Natural killer cell (primary cell): ENCODE results near the gene MXRA7. TPM values are rescaled to one million over a fixed set of nuclear protein-coding genes. Genes with fewer than 3 reads are reported as not detected.

Experiments used
- ATAC-seq, 3 donors: fragments of 150-1000 bp in 2 of 3; fragments of 200-7000 bp in 1 of 3; cut with Tn5 transposase; 1 replicate in 1 of 3; 2 replicates in 2 of 3; pipeline ENCODE4 v1.10.0; 2021; ENCODE audit warnings: mild to moderate bottlenecking in 2 of 3, moderate library complexity in 2 of 3
- DNase-seq, 2 donors: peaks; one replicate each; pipeline versions ENCODE4 v3.0.0 to v3.0.0-alpha.2; 2013 to 2021; ENCODE audit warnings: mixed read lengths in 1 of 2
- H3K27ac ChIP-seq: one replicate; pipeline ENCODE4 v1.5.1; 2013; ENCODE audit warnings: mild to moderate bottlenecking, low read length
- H3K27me3 ChIP-seq: one replicate; pipeline ENCODE4 v1.6.1; 2013; ENCODE audit warnings: low read length; ENCODE audit not compliant: control insufficient read depth, insufficient read depth
- H3K36me3 ChIP-seq: one replicate; pipeline ENCODE4 v1.6.1; 2013; ENCODE audit warnings: low read length; ENCODE audit not compliant: control insufficient read depth, insufficient read depth
- H3K4me1 ChIP-seq: one replicate; pipeline ENCODE4 v1.6.1; 2013; ENCODE audit warnings: low read length; ENCODE audit not compliant: control insufficient read depth, insufficient read depth
- H3K4me3 ChIP-seq: one replicate; pipeline ENCODE4 v1.5.1; 2013; ENCODE audit warnings: low read length
- H3K9me3 ChIP-seq: one replicate; pipeline ENCODE4 v1.6.1; 2013; ENCODE audit warnings: low read length; ENCODE audit not compliant: control insufficient read depth, insufficient read depth
- H3K27ac Mint-ChIP-seq, 2 donors: one replicate each; pipeline ENCODE4 v1.8.0; 2022; ENCODE audit warnings: mild to moderate bottlenecking in 2 of 2, mixed read lengths in 2 of 2, moderate library complexity in 1 of 2
- H3K27me3 Mint-ChIP-seq, 2 donors: one replicate each; pipeline ENCODE4 v1.8.0; 2022; ENCODE audit warnings: low read depth in 2 of 2, mixed read lengths in 2 of 2
- H3K36me3 Mint-ChIP-seq: one replicate; pipeline ENCODE4 v1.8.0; 2022; ENCODE audit warnings: mixed read lengths
- H3K4me1 Mint-ChIP-seq, 2 donors: one replicate each; pipeline ENCODE4 v1.8.0; 2022; ENCODE audit warnings: mixed read lengths in 2 of 2
- H3K4me3 Mint-ChIP-seq: one replicate; pipeline ENCODE4 v1.8.0; 2022; ENCODE audit warnings: mild to moderate bottlenecking, moderate library complexity, mixed read lengths
- H3K9me3 Mint-ChIP-seq, 2 donors: one replicate each; pipeline ENCODE4 v1.8.0; 2022; ENCODE audit warnings: mixed read lengths in 2 of 2
- WGBS: methylation state at CpG from one replicate; pipeline ENCODE4 v1.1.7; 2013; ENCODE audit warnings: missing lambda C conversion rate; ENCODE audit not compliant: insufficient coverage; 5-methylcytosine and 5-hydroxymethylcytosine counted together
- intact Hi-C: fragments of 100-400 bp; cut with micrococcal nuclease; formaldehyde crosslinking; loops from one replicate; pipeline ENCODE4 v1.14.2; 2022
- total RNA-seq, 4 donors: library from RNA; stranded (reverse); fragments of 120-200 nt in 1 of 4; gene quantifications; one replicate each; pipeline versions ENCODE4 v1.2.3 to v1.2.4, GENCODE V29; 2013 to 2022
- TF ChIP-seq, protein P1 (sequence below): fragments of 200-600 bp; IDR thresholded peaks from one replicate; pipeline ENCODE4 v1.8.0; 2022; ENCODE audit warnings: antibody characterized with exemption

MXRA7 gene
- total RNA-seq, 3 donors from 2014 or later (not counting 1 experiment from before 2014, with no cell fraction given): 31.6 to 47.6 (median 46.5) TPM

DNA sequence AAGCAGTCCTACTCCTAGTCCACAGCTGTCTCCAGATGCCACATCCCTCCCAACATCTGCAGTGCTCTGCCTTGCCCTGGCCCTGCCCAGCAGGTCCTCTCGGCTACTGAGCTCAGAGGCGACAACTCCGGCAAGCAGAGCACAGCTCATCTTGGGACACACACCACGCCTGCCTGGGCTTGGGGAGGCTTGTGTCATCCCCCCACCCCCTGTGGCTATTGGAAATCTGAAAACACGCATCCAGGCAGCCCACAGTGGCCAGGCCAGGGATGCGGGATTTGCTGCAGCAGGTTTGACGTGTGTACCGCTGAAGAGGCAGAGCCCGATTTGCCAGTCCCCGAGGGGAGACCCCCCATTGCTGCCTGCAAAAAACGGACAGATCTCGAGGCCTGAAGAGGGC, 25.4 kb downstream of the MXRA7 start:
- H3K4me1 Mint-ChIP-seq: peaks cover 18 to 21% of the 10 kb centered on the region in 2 donors
- 94% methylated on average over 12 of the region's 12 CpGs for WGBS
- no peak overlapping the region for H3K27ac Mint-ChIP-seq

DNA sequence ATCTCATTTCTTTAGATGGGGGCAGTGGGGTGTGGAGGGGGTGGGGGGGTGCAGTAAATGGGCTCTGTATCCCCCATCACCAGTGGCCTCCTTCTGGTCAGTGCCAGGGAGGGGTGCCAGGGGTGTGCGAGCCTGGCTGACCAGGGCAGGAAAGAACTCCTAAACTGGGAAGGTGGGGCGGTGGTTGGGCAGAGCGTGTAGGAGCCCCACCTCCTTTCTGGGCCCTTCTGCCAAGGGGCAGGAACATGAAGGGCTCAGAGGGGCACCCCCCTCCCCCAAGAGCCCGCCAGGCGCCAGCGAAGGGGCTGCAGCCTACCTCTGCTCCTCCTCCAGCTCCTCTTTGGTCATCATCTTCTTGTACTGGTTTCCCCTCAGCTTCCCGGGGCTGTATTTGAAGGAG, 26.0 kb downstream of the MXRA7 start:
- peaks cover 2% of the 10 kb centered on the region for H3K36me3 ChIP-seq
- TF ChIP-seq, protein P1, sequence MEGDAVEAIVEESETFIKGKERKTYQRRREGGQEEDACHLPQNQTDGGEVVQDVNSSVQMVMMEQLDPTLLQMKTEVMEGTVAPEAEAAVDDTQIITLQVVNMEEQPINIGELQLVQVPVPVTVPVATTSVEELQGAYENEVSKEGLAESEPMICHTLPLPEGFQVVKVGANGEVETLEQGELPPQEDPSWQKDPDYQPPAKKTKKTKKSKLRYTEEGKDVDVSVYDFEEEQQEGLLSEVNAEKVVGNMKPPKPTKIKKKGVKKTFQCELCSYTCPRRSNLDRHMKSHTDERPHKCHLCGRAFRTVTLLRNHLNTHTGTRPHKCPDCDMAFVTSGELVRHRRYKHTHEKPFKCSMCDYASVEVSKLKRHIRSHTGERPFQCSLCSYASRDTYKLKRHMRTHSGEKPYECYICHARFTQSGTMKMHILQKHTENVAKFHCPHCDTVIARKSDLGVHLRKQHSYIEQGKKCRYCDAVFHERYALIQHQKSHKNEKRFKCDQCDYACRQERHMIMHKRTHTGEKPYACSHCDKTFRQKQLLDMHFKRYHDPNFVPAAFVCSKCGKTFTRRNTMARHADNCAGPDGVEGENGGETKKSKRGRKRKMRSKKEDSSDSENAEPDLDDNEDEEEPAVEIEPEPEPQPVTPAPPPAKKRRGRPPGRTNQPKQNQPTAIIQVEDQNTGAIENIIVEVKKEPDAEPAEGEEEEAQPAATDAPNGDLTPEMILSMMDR: no peak
- H3K27me3 Mint-ChIP-seq: no peaks in the 10 kb centered on the region
- H3K36me3 Mint-ChIP-seq: no peaks in the 10 kb centered on the region
- intact Hi-C loops: loop anchor here (5.0 kb wide), 1 partner anchor 33 kb away; no protein-coding TSS in a partner anchor
- H3K27me3 ChIP-seq: no peaks in the 10 kb centered on the region
- peaks cover 18 to 21% of the 10 kb centered on the region in 2 donors for H3K4me1 Mint-ChIP-seq
- H3K9me3 ChIP-seq: no peaks in the 10 kb centered on the region
- DNase-seq (no peak), ATAC-seq (no peak)
- no peak overlapping the region for H3K4me3 Mint-ChIP-seq
- H3K4me3 ChIP-seq: no peak overlapping the region
- 88% methylated on average over 7 of the region's 7 CpGs for WGBS
- no peak overlapping the region for H3K27ac Mint-ChIP-seq
- no peak overlapping the region for H3K27ac ChIP-seq
- H3K9me3 Mint-ChIP-seq: no peaks in the 10 kb centered on the region
- peaks cover 33% of the 10 kb centered on the region for H3K4me1 ChIP-seq

More for the DNA sequence above, 25.4 kb downstream of the MXRA7 start:
- Histone ChIP-seq H3K4me3 (no peak overlapping the region), H3K27ac (no peak overlapping the region), H3K9me3 (no peaks in the 10 kb centered on the region), H3K36me3 (peaks cover 2% of the 10 kb centered on the region), H3K4me1 (peaks cover 33% of the 10 kb centered on the region), H3K27me3 (no peaks in the 10 kb centered on the region)
- no peak for DNase-seq
- intact Hi-C loops: no loop called here
- ATAC-seq: no peak
- no peaks in the 10 kb centered on the region for H3K27me3 Mint-ChIP-seq
- no peaks in the 10 kb centered on the region for H3K36me3 Mint-ChIP-seq
- no peak overlapping the region for H3K4me3 Mint-ChIP-seq
- H3K9me3 Mint-ChIP-seq: no peaks in the 10 kb centered on the region
- TF ChIP-seq, protein P1: no peak

DNA sequence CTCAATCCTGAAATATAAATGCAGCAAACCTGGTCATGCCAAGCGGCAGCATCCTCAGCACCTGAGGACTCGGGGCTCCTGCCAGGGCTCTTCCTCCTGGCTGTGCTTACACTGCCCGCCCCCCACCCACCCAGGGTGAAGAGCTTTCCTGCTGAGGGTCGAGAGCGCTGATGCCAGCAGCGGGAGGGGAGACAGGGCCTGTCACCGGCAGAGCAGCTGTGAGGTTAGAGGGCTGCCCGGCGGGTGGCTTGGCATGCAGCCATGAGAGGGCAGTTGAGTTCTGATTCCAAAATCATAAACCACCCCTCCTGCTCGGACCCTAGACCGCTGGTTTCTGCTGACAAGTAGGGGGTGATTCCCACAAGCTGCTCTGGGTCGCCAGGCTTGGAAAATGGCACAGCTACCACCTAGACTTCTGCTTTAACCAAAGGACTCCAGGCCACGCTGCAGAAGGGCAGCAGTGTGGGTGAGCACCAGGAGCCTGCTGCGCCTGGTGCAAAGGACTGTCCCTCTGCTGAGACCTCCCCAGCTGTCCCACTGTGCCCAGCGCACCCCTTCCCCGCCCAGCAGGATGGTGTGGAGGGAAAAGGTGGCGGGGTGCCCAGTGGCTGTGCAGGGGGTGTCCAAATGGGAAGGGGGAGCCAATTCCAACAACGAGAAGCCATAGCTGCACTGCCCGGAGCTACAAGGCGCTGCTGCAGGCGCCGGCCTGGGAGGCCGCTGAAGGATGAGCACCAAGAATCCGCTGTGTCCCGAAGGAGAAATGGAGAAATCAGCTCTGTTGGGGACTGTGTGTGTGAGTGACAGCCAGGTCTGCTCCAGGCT, 26.6 kb downstream of the MXRA7 start:
- no peak overlapping the region for H3K4me3 Mint-ChIP-seq
- no peaks in the 10 kb centered on the region for H3K27me3 Mint-ChIP-seq
- H3K27ac ChIP-seq: no peak overlapping the region
- H3K27ac Mint-ChIP-seq: no peak overlapping the region
- TF ChIP-seq, protein P1: no peak
- 79% methylated on average over 25 of the region's 25 CpGs for WGBS
- peaks cover 34% of the 10 kb centered on the region for H3K4me1 ChIP-seq
- DNase-seq (no peak), ATAC-seq (no peak)
- no peaks in the 10 kb centered on the region for H3K36me3 Mint-ChIP-seq
- H3K4me3 ChIP-seq: no peak overlapping the region
- no peaks in the 10 kb centered on the region for H3K9me3 ChIP-seq
- intact Hi-C loops: loop anchor here (5.0 kb wide), 1 partner anchor 33 kb away; no protein-coding TSS in a partner anchor
- peaks cover 2% of the 10 kb centered on the region for H3K36me3 ChIP-seq
- H3K9me3 Mint-ChIP-seq: no peaks in the 10 kb centered on the region
- H3K4me1 Mint-ChIP-seq: peaks cover 18 to 21% of the 10 kb centered on the region in 2 donors
- no peaks in the 10 kb centered on the region for H3K27me3 ChIP-seq
